ENCODE results near the gene ZFAND3. TPM values are rescaled to one million over a fixed set of nuclear protein-coding genes. Genes with fewer than 3 reads are reported as not detected.

Gene ZFAND3
- total and polyA plus RNA-seq, 2 donors (not counting 1 experiment from before 2014, with no cell fraction given) = 13.5 to 58.3 TPM

DNA sequence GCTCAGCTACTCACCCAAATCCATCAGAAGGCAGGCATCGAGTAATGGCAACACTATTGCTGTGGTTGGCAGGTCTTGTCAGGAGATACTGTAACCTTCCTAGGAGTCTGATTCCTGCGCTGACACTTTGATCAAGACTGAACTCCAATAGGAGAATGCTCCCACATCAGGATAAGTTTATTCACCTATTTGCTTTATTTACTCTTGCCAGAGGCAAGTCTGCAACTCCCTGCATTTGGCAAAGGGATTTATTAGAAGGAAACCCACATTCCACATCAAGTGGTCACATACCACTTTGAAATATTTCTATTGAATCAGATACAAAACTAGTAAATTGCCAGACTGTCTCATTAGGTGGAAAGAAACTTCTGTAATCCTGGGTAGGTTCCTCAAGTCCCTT is 43.5 kb downstream of the ZFAND3 start:
- Histone ChIP-seq H3K27ac (ENCODE audit: low read length in 2 of 2) (no peak overlapping the region), H3K9ac (ENCODE audit: low read length) (no peak overlapping the region), H2AFZ (ENCODE audit: insufficient read depth, low read depth, low read length, poor library complexity, severe bottlenecking) (no peak overlapping the region), H3K36me3 (replicated peaks in 1 of 2; ENCODE audit: control extremely low read depth in 1 of 2, control insufficient read depth in 1 of 2, extremely low read depth in 1 of 2, insufficient read depth in 2 of 2, low read length in 1 of 2) (no peaks in the 10 kb centered on the region), H3K4me2 (replicated peaks; ENCODE audit: low read depth, low read length, poor library complexity, severe bottlenecking) (no peak overlapping the region), H3K4me3 (ENCODE audit: control extremely low read depth in 1 of 5, extremely low read depth in 1 of 5, insufficient read depth in 1 of 5, low read depth in 2 of 5, low read length in 4 of 5) (no peak overlapping the region), H3K27me3 (replicated peaks in 1 of 4; ENCODE audit: control extremely low read depth in 1 of 4, control insufficient read depth in 3 of 4, insufficient read depth in 4 of 4, low read length in 3 of 4) (no peaks in the 10 kb centered on the region), H3K79me2 (ENCODE audit: control insufficient read depth, insufficient read depth, low read length) (peaks cover 94% of the 10 kb centered on the region), H3K4me1 (ENCODE audit: control insufficient read depth in 2 of 2, insufficient read depth in 2 of 2, low read length in 2 of 2) (peaks cover 16 to 31% of the 10 kb centered on the region in 2 donors), H3K9me3 (ENCODE audit: control extremely low read depth in 1 of 3, control insufficient read depth in 2 of 3, insufficient read depth in 1 of 3, low read length in 2 of 3) (no peaks in the 10 kb centered on the region), H4K20me1 (ENCODE audit: control insufficient read depth, insufficient read depth, low read length, poor library complexity, severe bottlenecking) (peaks cover 35% of the 10 kb centered on the region)
- Mint-ChIP-seq H3K27me3 (no peaks in the 10 kb centered on the region), H3K4me3 (no peak overlapping the region), H3K4me1 (peaks cover 64% of the 10 kb centered on the region), H3K9me3 (ENCODE audit: insufficient read depth) (no peaks in the 10 kb centered on the region), H3K27ac (no peak overlapping the region)
- TF ChIP-seq, protein P1, sequence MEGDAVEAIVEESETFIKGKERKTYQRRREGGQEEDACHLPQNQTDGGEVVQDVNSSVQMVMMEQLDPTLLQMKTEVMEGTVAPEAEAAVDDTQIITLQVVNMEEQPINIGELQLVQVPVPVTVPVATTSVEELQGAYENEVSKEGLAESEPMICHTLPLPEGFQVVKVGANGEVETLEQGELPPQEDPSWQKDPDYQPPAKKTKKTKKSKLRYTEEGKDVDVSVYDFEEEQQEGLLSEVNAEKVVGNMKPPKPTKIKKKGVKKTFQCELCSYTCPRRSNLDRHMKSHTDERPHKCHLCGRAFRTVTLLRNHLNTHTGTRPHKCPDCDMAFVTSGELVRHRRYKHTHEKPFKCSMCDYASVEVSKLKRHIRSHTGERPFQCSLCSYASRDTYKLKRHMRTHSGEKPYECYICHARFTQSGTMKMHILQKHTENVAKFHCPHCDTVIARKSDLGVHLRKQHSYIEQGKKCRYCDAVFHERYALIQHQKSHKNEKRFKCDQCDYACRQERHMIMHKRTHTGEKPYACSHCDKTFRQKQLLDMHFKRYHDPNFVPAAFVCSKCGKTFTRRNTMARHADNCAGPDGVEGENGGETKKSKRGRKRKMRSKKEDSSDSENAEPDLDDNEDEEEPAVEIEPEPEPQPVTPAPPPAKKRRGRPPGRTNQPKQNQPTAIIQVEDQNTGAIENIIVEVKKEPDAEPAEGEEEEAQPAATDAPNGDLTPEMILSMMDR (IDR thresholded peaks at IDR 0.05) = no peak
- no peak for TF ChIP-seq EZH2 (IDR thresholded peaks at IDR 0.05; ENCODE audit: borderline replicate concordance, insufficient read depth, low read depth, low read length, poor library complexity, severe bottlenecking)
- intact Hi-C loops (cut with micrococcal nuclease) = no loop called here
- ATAC-seq (ENCODE audit: low read depth) (no peak), DNase-seq (no peak)
- ChIA-PET POLR2A (no interaction called here), CTCF (no interaction called here)
- no CpG with 5 or more reads among the region's 2 CpGs for whole genome bisulfite sequencing (ENCODE audit: insufficient coverage)

DNA sequence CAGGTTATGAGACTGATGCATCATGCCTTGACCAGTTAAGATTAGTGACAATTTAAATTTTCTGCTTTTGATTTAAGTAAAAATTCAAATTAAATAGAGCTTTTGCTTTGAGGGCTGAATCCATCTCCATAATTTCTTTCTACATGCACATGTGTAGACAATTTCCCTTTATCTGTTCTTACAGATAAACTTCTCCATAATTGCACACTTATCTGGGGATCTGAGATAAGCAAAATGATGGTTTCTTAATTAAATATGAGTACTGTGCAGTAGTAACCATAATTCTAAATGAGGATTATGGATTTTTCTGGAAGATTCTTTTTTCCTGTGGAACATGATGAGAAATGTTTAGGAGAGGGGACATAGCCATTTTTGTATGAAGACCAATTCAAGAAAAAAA is 44.7 kb downstream of the ZFAND3 start:
- H3K27ac ChIP-seq (ENCODE audit: low read length in 2 of 2) = no peak overlapping the region
- Mint-ChIP-seq H3K27me3 (no peaks in the 10 kb centered on the region), H3K4me1 (peaks cover 61% of the 10 kb centered on the region), H3K27ac (no peak overlapping the region), H3K9me3 (ENCODE audit: insufficient read depth) (no peaks in the 10 kb centered on the region), H3K4me3 (no peak overlapping the region)
- TF ChIP-seq EZH2 (IDR thresholded peaks at IDR 0.05; ENCODE audit: borderline replicate concordance, insufficient read depth, low read depth, low read length, poor library complexity, severe bottlenecking) = no peak
- TF ChIP-seq, protein P1 (IDR thresholded peaks at IDR 0.05) = no peak
- ChIA-PET POLR2A (no interaction called here), CTCF (interaction anchor here (0.5 to 1.4 kb wide), 2 partner anchors 170 to 292 kb away, joined by 3 to 5 read pairs; no protein-coding TSS in a partner anchor)
- peaks cover 37% of the 10 kb centered on the region for H4K20me1 ChIP-seq (ENCODE audit: control insufficient read depth, insufficient read depth, low read length, poor library complexity, severe bottlenecking)
- H3K9me3 ChIP-seq (ENCODE audit: control extremely low read depth in 1 of 3, control insufficient read depth in 2 of 3, insufficient read depth in 1 of 3, low read length in 2 of 3) = no peaks in the 10 kb centered on the region
- H3K4me1 ChIP-seq (ENCODE audit: control insufficient read depth in 2 of 2, insufficient read depth in 2 of 2, low read length in 2 of 2) = peaks cover 22 to 37% of the 10 kb centered on the region in 2 donors
- no peak overlapping the region for H3K4me3 ChIP-seq (ENCODE audit: control extremely low read depth in 1 of 5, extremely low read depth in 1 of 5, insufficient read depth in 1 of 5, low read depth in 2 of 5, low read length in 4 of 5)
- ATAC-seq (ENCODE audit: low read depth) (no peak), DNase-seq (no peak)
- intact Hi-C loops (cut with micrococcal nuclease) = no loop called here
- H3K9ac ChIP-seq (ENCODE audit: low read length) = no peak overlapping the region
- H2AFZ ChIP-seq (ENCODE audit: insufficient read depth, low read depth, low read length, poor library complexity, severe bottlenecking) = no peak overlapping the region
- H3K36me3 ChIP-seq (replicated peaks in 1 of 2; ENCODE audit: control extremely low read depth in 1 of 2, control insufficient read depth in 1 of 2, extremely low read depth in 1 of 2, insufficient read depth in 2 of 2, low read length in 1 of 2) = no peaks in the 10 kb centered on the region
- no peaks in the 10 kb centered on the region for H3K27me3 ChIP-seq (replicated peaks in 1 of 4; ENCODE audit: control extremely low read depth in 1 of 4, control insufficient read depth in 3 of 4, insufficient read depth in 4 of 4, low read length in 3 of 4)
- peaks cover 97% of the 10 kb centered on the region for H3K79me2 ChIP-seq (ENCODE audit: control insufficient read depth, insufficient read depth, low read length)
- H3K4me2 ChIP-seq (replicated peaks; ENCODE audit: low read depth, low read length, poor library complexity, severe bottlenecking) = no peak overlapping the region
